Measurements from ENCODE around the gene KIT. TPM values are rescaled to one million over a fixed set of nuclear protein-coding genes. Genes with fewer than 3 reads are reported as not detected.
A peak's percentile ranks its signal among the peaks of the same experiment; 100 is the strongest.

The KIT gene
- total RNA-seq (2021; ENCODE audit: unreplicated experiment) (1.5 TPM), Bru-seq, nascent RNA (percentile 34 among the genes with signal in this experiment), BruChase-seq, experiment 1, labeled RNA remaining after a 2-hour chase (percentile 30 among the genes with signal in this experiment), BruChase-seq, experiment 2, labeled RNA remaining after a 6-hour chase (percentile 36 among the genes with signal in this experiment)
- 0.39 TPM for polyA plus RNA-seq (2012; ENCODE audit: insufficient read length)
- long read RNA-seq, partial matches to known transcripts = 0 of 4 reads
- long read RNA-seq, other reads (novel, unspliced or antisense) = 3 of 4 reads

- no TSS peak for BruUV-seq (replicated peaks)
- POLR2A ChIA-PET = no interaction called here
- Histone ChIP-seq H3K36me3 (ENCODE audit: control insufficient read depth, insufficient read depth, low read length) (no peaks in the 10 kb centered on the region), H3K4me3 (ENCODE audit: low read depth in 2 of 2, low read length in 2 of 2) (peak within 1 kb of the TSS; percentile 38 to 45), H3K27me3 (ENCODE audit: control insufficient read depth, insufficient read depth, low read length) (peaks cover 2% of the 10 kb centered on the region; the same call in 1 of the 2 replicates), H3K27ac (ENCODE audit: low read length) (no peak within 1 kb of the TSS), H3K4me1 (ENCODE audit: control insufficient read depth, insufficient read depth, low read length) (no peaks in the 10 kb centered on the region; the same call in 1 of the 2 replicates), H3K9me3 (ENCODE audit: control insufficient read depth, insufficient read depth, low read depth, low read length) (no peaks in the 10 kb centered on the region)
- ATAC-seq (peak; percentile 50), DNase-seq (ENCODE audit: low read depth, low spot score) (no peak)
- in situ Hi-C loops (cut with HindIII; ENCODE audit: low pct_unique_long_range_greater_than_20kb, low sequenced_read_pairs) = no loop called here
- no peak for TF ChIP-seq TCF7L2 (IDR thresholded peaks at IDR 0.05; ENCODE audit: low read depth, low read length)
- TF ChIP-seq CTCF (IDR thresholded peaks at IDR 0.05) = no peak
- TF ChIP-seq POLR2AphosphoS5 (IDR thresholded peaks at IDR 0.05; ENCODE audit: low read depth, low read length) = no peak
- TF ChIP-seq REST (IDR thresholded peaks at IDR 0.05; ENCODE audit: insufficient read depth in 1 of 2, low read depth in 2 of 2, low read length in 1 of 2) = no peak
- no peak for TF ChIP-seq SIN3A (IDR thresholded peaks at IDR 0.05; ENCODE audit: borderline replicate concordance, insufficient read depth, low read depth, low read length)
- CTCF ChIA-PET = no interaction called here
- intact Hi-C loops (cut with micrococcal nuclease; ENCODE audit: unreplicated experiment) = no loop called here
Measured at GRCh38 chr4:54657551-54658251, at the start of gene KIT. KIT (plus strand) TSS chr4:54657957; CDS start chr4:54658015, 58 bp downstream.

GRCh38 chr4:54609310-54609709, 48.4 kb upstream of the KIT start:
- intact Hi-C loops (cut with micrococcal nuclease; ENCODE audit: unreplicated experiment) (no loop called here), in situ Hi-C loops (cut with HindIII; ENCODE audit: low pct_unique_long_range_greater_than_20kb, low sequenced_read_pairs) (no loop called here)
- no peak for DNase-seq (ENCODE audit: low read depth, low spot score)
- ATAC-seq = no peak
- no peaks in the 10 kb centered on the region for H3K36me3 ChIP-seq (ENCODE audit: control insufficient read depth, insufficient read depth, low read length)
- POLR2A ChIA-PET = no interaction called here
- no peaks in the 10 kb centered on the region for H3K27me3 ChIP-seq (ENCODE audit: control insufficient read depth, insufficient read depth, low read length)
- BruUV-seq (replicated peaks) = no TSS peak
- H3K9me3 ChIP-seq (ENCODE audit: control insufficient read depth, insufficient read depth, low read depth, low read length) = no peaks in the 10 kb centered on the region
- TF ChIP-seq CTCF (IDR thresholded peaks at IDR 0.05) (no peak), SIN3A (IDR thresholded peaks at IDR 0.05; ENCODE audit: borderline replicate concordance, insufficient read depth, low read depth, low read length) (no peak), POLR2AphosphoS5 (IDR thresholded peaks at IDR 0.05; ENCODE audit: low read depth, low read length) (no peak), REST (IDR thresholded peaks at IDR 0.05; ENCODE audit: insufficient read depth in 1 of 2, low read depth in 2 of 2, low read length in 1 of 2) (no peak), TCF7L2 (IDR thresholded peaks at IDR 0.05; ENCODE audit: low read depth, low read length) (no peak)
- H3K27ac ChIP-seq (ENCODE audit: low read length) = no peak overlapping the region
- no peaks in the 10 kb centered on the region for H3K4me1 ChIP-seq (ENCODE audit: control insufficient read depth, insufficient read depth, low read length)
- no peak overlapping the region for H3K4me3 ChIP-seq (ENCODE audit: low read depth in 2 of 2, low read length in 2 of 2)
- CTCF ChIA-PET = no interaction called here
